K562 (cell line): Measurements from ENCODE around the gene B4GALNT2. TPM values are rescaled to one million over a fixed set of nuclear protein-coding genes. Genes with fewer than 3 reads are reported as not detected.

Source experiments
- ATAC-seq: fragments of 200-7000 bp; cut with Tn5 transposase; 3 replicates; pipeline ENCODE4 v1.9.1; 2020; ENCODE audit warnings: moderate library complexity
- BruUV-seq: library from RNA; stranded (reverse); fragments of 400-500 nt; replicated peaks from 2 replicates; lab custom pipeline; 2021; lab: Mats Ljungman, UMichigan
- CTCF ChIA-PET: fragments of 300-600 bp; formaldehyde crosslinking; extraction: SDS; loops from one replicate; lab custom pipeline; 2021; ENCODE audit warnings: low intra/inter-chr PET ratio; lab: Yijun Ruan, JAX
- POLR2A ChIA-PET: fragments of 300-600, 350-650 bp; sonication (Branson Sonifier 250); formaldehyde crosslinking; extraction: SDS; loops from one replicate; lab custom pipeline; 2021; ENCODE audit warnings: antibody characterized with exemption, inconsistent platforms; lab: Yijun Ruan, JAX
- DNase-seq, 4 experiments: peaks; one replicate each; pipeline versions ENCODE4 v3.0.0 to v3.0.0-alpha.2; 2011 to 2018; ENCODE audit warnings: low spot score in 3 of 4, mixed read lengths in 3 of 4; ENCODE audit errors: extremely low read depth in 1 of 4
- FAIRE-seq: peaks from 2 replicates; lab custom pipeline; 2011; peaks lifted over from hg19 to GRCh38; lab: Jason Lieb, UNC
- H2AFZ ChIP-seq: 2 replicates; pipeline ENCODE4 v1.6.0; 2011; ENCODE audit warnings: low read depth, low read length, control low read depth, inconsistent platforms
- H3K27ac ChIP-seq: fragments of 200-600 bp; 3 replicates; pipeline ENCODE4 v1.8.0; 2011; ENCODE audit warnings: low read depth, mild to moderate bottlenecking, control low read depth, inconsistent platforms, low read length, moderate library complexity, mixed read lengths; ENCODE audit errors: extremely low read depth
- H3K27me3 ChIP-seq, 2 experiments: fragments of 300-600 bp in 1 of 2; 2 replicates in 1 of 2; 3 replicates in 1 of 2; pipeline versions ENCODE4 v1.6.0 to v1.8.0; 2011; ENCODE audit warnings: inconsistent platforms in 2 of 2, low read length in 2 of 2, mild to moderate bottlenecking in 1 of 2, mixed read lengths in 1 of 2, moderate library complexity in 1 of 2; ENCODE audit not compliant: control insufficient read depth in 2 of 2, insufficient read depth in 2 of 2
- H3K36me3 ChIP-seq: fragments of 300-600 bp; 3 replicates; pipeline ENCODE4 v1.8.0; 2011; ENCODE audit warnings: mild to moderate bottlenecking, low read length, inconsistent platforms; ENCODE audit not compliant: control insufficient read depth, insufficient read depth
- H3K4me1 ChIP-seq, 2 experiments: fragments of 200-600 bp in 1 of 2; replicated peaks in 1 of 2; 2 replicates in 1 of 2; 3 replicates in 1 of 2; pipeline versions ENCODE4 v1.5.1 to v1.8.0; 2011; ENCODE audit warnings: inconsistent platforms in 2 of 2, low read length in 2 of 2, mild to moderate bottlenecking in 1 of 2, mixed read lengths in 1 of 2, moderate library complexity in 1 of 2; ENCODE audit not compliant: control insufficient read depth in 2 of 2, insufficient read depth in 2 of 2
- H3K4me2 ChIP-seq: 2 replicates; pipeline ENCODE4 v1.6.1; 2011; ENCODE audit warnings: low read length, control low read depth, inconsistent platforms, mixed read lengths; ENCODE audit not compliant: insufficient read depth
- H3K4me3 ChIP-seq: fragments of 200-600 bp; sonication (generic), shearing (Covaris generic); 2 replicates; pipeline ENCODE4 v1.5.1; 2016; ENCODE audit warnings: control low read depth, inconsistent platforms
- H3K79me2 ChIP-seq: fragments of 200-600 bp; 3 replicates; pipeline ENCODE4 v1.8.0; 2011; ENCODE audit warnings: low read length, inconsistent platforms; ENCODE audit not compliant: control insufficient read depth, insufficient read depth
- H3K9ac ChIP-seq, 2 experiments: 2 replicates each; pipeline versions ENCODE4 v1.6.0 to v1.6.1; 2011; ENCODE audit warnings: low read depth in 2 of 2, low read length in 2 of 2, control low read depth in 1 of 2, inconsistent platforms in 1 of 2, mild to moderate bottlenecking in 1 of 2, mixed read lengths in 1 of 2; ENCODE audit not compliant: insufficient read depth in 1 of 2
- H3K9me1 ChIP-seq: one replicate; pipeline ENCODE4 v1.6.0; 2011; ENCODE audit warnings: inconsistent platforms, mild to moderate bottlenecking, low read length, moderate library complexity; ENCODE audit not compliant: control insufficient read depth, insufficient read depth
- H3K9me3 ChIP-seq: replicated peaks from 2 replicates; pipeline ENCODE4 v1.5.1; 2011; ENCODE audit warnings: low read depth, low read length, inconsistent platforms; ENCODE audit not compliant: control insufficient read depth, insufficient read depth
- H4K20me1 ChIP-seq: replicated peaks from 2 replicates; pipeline ENCODE4 v1.6.1; 2011; ENCODE audit warnings: low read length, inconsistent platforms, mixed read lengths; ENCODE audit not compliant: control insufficient read depth, insufficient read depth
- CXXC5 ChIP-seq: fragments of 250-450 bp; sonication (Bioruptor Pico); IDR thresholded peaks from 2 replicates; pipeline ENCODE4 v1.8.0; 2022; ENCODE audit warnings: inconsistent platforms, mild to moderate bottlenecking, moderate library complexity
- ERF ChIP-seq: fragments of 450-650 bp; formaldehyde crosslinking; IDR thresholded peaks from 2 replicates; pipeline ENCODE4 v1.4.0; 2020; ENCODE audit warnings: mild to moderate bottlenecking, mixed read lengths
- SFPQ ChIP-seq: fragments of 200-400 bp; formaldehyde crosslinking; IDR thresholded peaks from 2 replicates; pipeline ENCODE4 v1.6.1; 2017; ENCODE audit warnings: mild to moderate bottlenecking, low read depth, low read length, moderate library complexity
- THAP12 ChIP-seq: fragments of 250-450 bp; sonication (Bioruptor Pico); IDR thresholded peaks from 2 replicates; pipeline ENCODE4 v1.9.0; 2021; ENCODE audit warnings: mild to moderate bottlenecking, inconsistent platforms
- WGBS: fragments of 100-300 bp; shearing (Covaris generic); methylation state at CpG from one replicate; pipeline ENCODE4 v1.1.6; 2016; ENCODE audit warnings: low coverage, mixed read lengths; ENCODE audit not compliant: insufficient coverage; ENCODE audit errors: missing lambda C conversion rate; 5-methylcytosine and 5-hydroxymethylcytosine counted together
- in situ Hi-C: fragments of 300-500 bp; cut with MboI; formaldehyde crosslinking; loops from 4 replicates; pipeline ENCODE4 v1.15.0; 2018; ENCODE audit warnings: inconsistent platforms, mixed read lengths
- intact Hi-C: fragments of 100-400 bp; cut with micrococcal nuclease; formaldehyde crosslinking; loops from 2 replicates; pipeline ENCODE4 v1.14.2; 2022
- polyA plus RNA-seq, 8 experiments: library from polyadenylated mRNA; depleted of rRNA in 4 of 8; stranded (reverse) in 5 of 8; unstranded in 3 of 8; fragments of >200 nt; fragmentation: Nextera tagmentation in 2 of 8; fragmentation: Illumina TruSeq in 1 of 8; extraction: Ambion mirVana in 2 of 8; extraction: Trizol in 1 of 8; gene quantifications; 2 replicates each; pipeline versions ENCODE4 v1.2.1 to v1.2.3, GENCODE V29; 2011 to 2014; ENCODE audit warnings: inconsistent platforms in 1 of 8, missing spikeins in 1 of 8
- total RNA-seq, 7 experiments: library from RNA; depleted of rRNA in 6 of 7; stranded (reverse); fragments of >200 nt in 6 of 7; fragmentation: Illumina TruSeq in 2 of 7; extraction: Trizol in 2 of 7; gene quantifications; 2 replicates each; pipeline versions ENCODE4 v1.2.1 to v1.2.3, GENCODE V29; 2011 to 2021; ENCODE audit warnings: low replicate concordance in 1 of 7

B4GALNT2 gene
- total and polyA plus RNA-seq, 9 of the 15 experiments (the other 6 are each of a cell fraction or from before 2014, with no cell fraction given) = not detected

- Histone ChIP-seq H3K9me3 (no peaks in the 10 kb centered on the region), H3K9me1 (no peaks in the 10 kb centered on the region), H3K4me3 (no peak overlapping the region), H3K27ac (no peak overlapping the region), H3K27me3 (peaks cover 7 to 57% of the 10 kb centered on the region in 2 experiments; a peak in 3 of 5 replicates), H3K9ac (no peak overlapping the region), H3K79me2 (no peaks in the 10 kb centered on the region), H3K4me1 (peaks cover 6 to 22% of the 10 kb centered on the region in 2 experiments; a peak in 4 of 5 replicates), H2AFZ (no peak overlapping the region), H3K36me3 (no peaks in the 10 kb centered on the region), H3K4me2 (no peak overlapping the region), H4K20me1 (no peaks in the 10 kb centered on the region)
- ChIA-PET POLR2A (no interaction called here), CTCF (no interaction called here)
- FAIRE-seq = no peak
- DNase-seq = no peak
- 24% methylated on average over 13 of the region's 13 CpGs for WGBS
- peak; percentile 72 for TF ChIP-seq CXXC5 (CRISPR knock-in tag)
- TF ChIP-seq SFPQ = no peak
- TF ChIP-seq ERF (CRISPR knock-in tag) = no peak
- TF ChIP-seq THAP12 (CRISPR knock-in tag) = no peak
- BruUV-seq = no TSS peak
- no peak for ATAC-seq
- in situ Hi-C loops (no loop called here), intact Hi-C loops (no loop called here)
Measured at GRCh38 chr17:49216482-49216881, 83.9 kb downstream of the B4GALNT2 start.
